OCI-LY3 (cell line): Measurements from ENCODE around the gene NFAM1.

Experiments
- CTCF ChIP-seq: fragments of 200-600, 300-600 bp; sonication (generic); IDR thresholded peaks from 2 replicates; pipeline ENCODE4 v1.5.1; 2014; ENCODE audit warnings: antibody characterized with exemption, low read length, low read depth
- EZH2phosphoT487 ChIP-seq: fragments of 200-600 bp; shearing (Covaris generic); IDR thresholded peaks from 2 replicates; pipeline ENCODE4 v1.6.1; 2018; ENCODE audit warnings: antibody characterized with exemption, mixed run types, low read depth

DNA sequence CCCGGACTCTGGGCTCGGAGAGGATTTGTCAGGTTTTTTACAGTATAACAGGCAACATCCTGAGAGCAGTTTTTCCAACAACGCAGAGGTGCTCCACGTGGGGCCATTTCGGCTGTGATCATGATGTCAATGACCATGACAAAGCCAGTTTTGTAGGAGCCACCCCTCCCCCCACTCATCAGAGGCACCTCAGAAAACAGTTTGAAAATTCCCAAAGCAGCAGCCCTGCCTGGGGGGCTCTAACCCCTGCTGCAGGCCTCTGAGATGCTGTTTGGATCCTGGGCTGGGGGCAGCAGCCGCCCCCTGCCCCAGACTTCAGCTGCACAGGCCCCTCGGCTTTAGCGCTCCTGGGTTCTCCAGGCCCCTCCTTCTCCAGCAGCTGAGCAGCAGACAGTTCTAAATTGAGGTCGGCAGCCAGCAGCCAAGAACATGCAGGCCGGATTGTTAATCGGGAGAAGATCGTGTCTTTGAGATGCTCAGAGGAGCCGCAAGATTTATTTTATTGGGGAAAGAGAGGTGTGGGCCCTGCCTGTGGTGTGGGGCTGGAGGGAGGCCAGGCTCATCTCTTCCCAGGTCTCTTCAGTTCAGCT, 19.4 kb downstream of the NFAM1 start:
- TF ChIP-seq CTCF (no peak), EZH2phosphoT487 (no peak)
